Measurements from ENCODE around the gene PHLDB2. TPM values are rescaled to one million over a fixed set of nuclear protein-coding genes. Genes with fewer than 3 reads are reported as not detected.

The PHLDB2 gene
- total RNA-seq, 1 donor from 2014 or later: 37.2 TPM

- DNase-seq (ENCODE audit: low spot score in 2 of 2, unreplicated experiment in 2 of 2): no peak
- Mint-ChIP-seq H3K27me3 (ENCODE audit: low read depth) (no peaks in the 10 kb centered on the region), H3K27ac (no peak overlapping the region), H3K4me3 (no peak overlapping the region), H3K9me3 (peaks cover 25% of the 10 kb centered on the region), H3K36me3 (peaks cover 30% of the 10 kb centered on the region), H3K4me1 (no peaks in the 10 kb centered on the region)
- TF ChIP-seq CTCF (IDR thresholded peaks at IDR 0.05; ENCODE audit: unreplicated experiment): no peak
Measured at GRCh38 chr3:111882799-111883198, 23.7 kb downstream of the PHLDB2 start.

- H3K4me1 Mint-ChIP-seq: peaks cover 2% of the 10 kb centered on the region
- no peak for TF ChIP-seq CTCF (IDR thresholded peaks at IDR 0.05; ENCODE audit: unreplicated experiment)
- H3K27me3 Mint-ChIP-seq (ENCODE audit: low read depth): no peaks in the 10 kb centered on the region
- peaks cover 21% of the 10 kb centered on the region for H3K36me3 Mint-ChIP-seq
- peaks cover 18% of the 10 kb centered on the region for H3K9me3 Mint-ChIP-seq
- DNase-seq (ENCODE audit: low spot score in 2 of 2, unreplicated experiment in 2 of 2): no peak
- H3K27ac Mint-ChIP-seq: no peak overlapping the region
- H3K4me3 Mint-ChIP-seq: no peak overlapping the region
Measured at GRCh38 chr3:111884411-111885018, 25.4 kb downstream of the PHLDB2 start.

GRCh38 chr3:111885578-111885977, 26.5 kb downstream of the PHLDB2 start:
- Mint-ChIP-seq H3K9me3 (peaks cover 8% of the 10 kb centered on the region), H3K27ac (no peak overlapping the region), H3K4me1 (peaks cover 2% of the 10 kb centered on the region), H3K4me3 (no peak overlapping the region), H3K36me3 (peaks cover 20% of the 10 kb centered on the region), H3K27me3 (ENCODE audit: low read depth) (no peaks in the 10 kb centered on the region)
- TF ChIP-seq CTCF (IDR thresholded peaks at IDR 0.05; ENCODE audit: unreplicated experiment): no peak
- DNase-seq (ENCODE audit: low spot score in 2 of 2, unreplicated experiment in 2 of 2): no peak

GRCh38 chr3:111890051-111890580, 31.1 kb downstream of the PHLDB2 start:
- Mint-ChIP-seq H3K27me3 (ENCODE audit: low read depth) (no peaks in the 10 kb centered on the region), H3K27ac (no peak overlapping the region), H3K4me3 (no peak overlapping the region), H3K36me3 (peaks cover 9% of the 10 kb centered on the region), H3K9me3 (no peaks in the 10 kb centered on the region), H3K4me1 (peaks cover 2% of the 10 kb centered on the region)
- DNase-seq (ENCODE audit: low spot score in 2 of 2, unreplicated experiment in 2 of 2): no peak
- no peak for TF ChIP-seq CTCF (IDR thresholded peaks at IDR 0.05; ENCODE audit: unreplicated experiment)

GRCh38 chr3:111892070-111892469, 33.0 kb downstream of the PHLDB2 start:
- no peak for DNase-seq (ENCODE audit: low spot score in 2 of 2, unreplicated experiment in 2 of 2)
- no peak for TF ChIP-seq CTCF (IDR thresholded peaks at IDR 0.05; ENCODE audit: unreplicated experiment)
- Mint-ChIP-seq H3K4me3 (no peak overlapping the region), H3K27me3 (ENCODE audit: low read depth) (no peaks in the 10 kb centered on the region), H3K36me3 (peaks cover 8% of the 10 kb centered on the region), H3K9me3 (no peaks in the 10 kb centered on the region), H3K27ac (no peak overlapping the region), H3K4me1 (peaks cover 2% of the 10 kb centered on the region)
